Activated T-helper 1 cell treated with anti-CD3 and anti-CD28 coated beads, Interleukin-12 subunit alpha, Interleukin-12 subunit beta, Interleukin-2, Interleukin-4 antibody, amounts not matched to agents 30 ng/mL and 10 ng/mL and 1 ng/mL, durations not matched to agents 14 hours and 24 hours and 36 hours (primary cell): ENCODE data around the gene RAC2. TPM values are rescaled to one million over a fixed set of nuclear protein-coding genes. Genes with fewer than 3 reads are reported as not detected.

Experiments
- DNase-seq: peaks from one replicate; pipeline ENCODE4 v3.0.0; 2021; ENCODE audit warnings: low spot score
- H3K27ac Mint-ChIP-seq: one replicate; pipeline ENCODE4 v1.8.0; 2021; ENCODE audit warnings: mild to moderate bottlenecking, mixed read lengths
- H3K27me3 Mint-ChIP-seq: one replicate; pipeline ENCODE4 v1.8.0; 2022; ENCODE audit warnings: mild to moderate bottlenecking, moderate library complexity, mixed read lengths; ENCODE audit not compliant: insufficient read depth
- H3K36me3 Mint-ChIP-seq: one replicate; pipeline ENCODE4 v1.8.0; 2021; ENCODE audit warnings: low read depth, mixed read lengths
- H3K4me1 Mint-ChIP-seq: one replicate; pipeline ENCODE4 v1.8.0; 2021; ENCODE audit warnings: low read depth, mixed read lengths
- H3K4me3 Mint-ChIP-seq: one replicate; pipeline ENCODE4 v1.8.0; 2021; ENCODE audit warnings: mild to moderate bottlenecking, moderate library complexity, mixed read lengths
- H3K9me3 Mint-ChIP-seq: one replicate; pipeline ENCODE4 v1.8.0; 2021; ENCODE audit warnings: mixed read lengths
- intact Hi-C: fragments of 100-400 bp; cut with micrococcal nuclease; formaldehyde crosslinking; loops from one replicate; pipeline ENCODE4 v1.15.1; 2024
- total RNA-seq: library from RNA; stranded (reverse); gene quantifications from 2 replicates; pipeline ENCODE4 v1.2.3, GENCODE V29; 2022

The RAC2 gene
- total RNA-seq, result 592 and 614 TPM in 2 replicates

- H3K4me1 Mint-ChIP-seq, result peaks cover 46% of the 10 kb centered on the region
- intact Hi-C loops, result loop anchor here (1.0 to 5.0 kb wide), 2 partner anchors 17 to 363 kb away; partner anchors contain the start of gene GGA1
- H3K27ac Mint-ChIP-seq, result peak within 1 kb of the TSS; percentile 99
- no peaks in the 10 kb centered on the region for H3K27me3 Mint-ChIP-seq
- DNase-seq, result peak; percentile 83
- H3K4me3 Mint-ChIP-seq, result peak within 1 kb of the TSS; percentile 99
- peaks cover 39% of the 10 kb centered on the region for H3K36me3 Mint-ChIP-seq
- H3K9me3 Mint-ChIP-seq, result no peaks in the 10 kb centered on the region
Observed at GRCh38 chr22:37244114-37244921, at the start of gene RAC2. TSS of gene RAC2 (minus strand) at chr22:37244269. CDS start at chr22:37244148, 121 bp downstream.

GRCh38 chr22:37293172-37293571 lies 49.1 kb upstream of the RAC2 start:
- Mint-ChIP-seq H3K36me3 (peaks cover 62% of the 10 kb centered on the region), H3K4me1 (peaks cover 75% of the 10 kb centered on the region), H3K27me3 (no peaks in the 10 kb centered on the region), H3K9me3 (no peaks in the 10 kb centered on the region), H3K27ac (no peak overlapping the region), H3K4me3 (no peak overlapping the region)
- DNase-seq, result no peak
- intact Hi-C loops, result no loop called here

DNA sequence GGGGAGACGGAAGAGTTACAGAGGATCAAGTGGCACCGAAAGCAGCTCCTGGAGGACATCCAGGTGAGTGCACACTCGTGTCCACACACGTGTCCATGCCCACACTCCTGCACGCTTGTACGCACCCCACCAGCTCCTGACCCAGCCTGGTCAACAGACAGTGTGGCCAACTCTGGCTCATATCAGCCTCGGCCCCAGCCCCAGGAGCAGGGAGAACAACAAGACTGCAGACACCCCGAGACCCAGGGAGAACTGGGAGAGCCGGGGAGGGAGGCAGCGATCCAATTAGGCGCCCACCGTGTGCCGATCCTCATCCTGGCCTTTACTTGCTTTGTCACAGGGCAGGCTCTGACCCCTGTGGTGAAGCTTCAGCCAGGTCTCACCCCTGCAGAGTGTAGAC lies 48.6 kb upstream of the RAC2 start:
- no peak overlapping the region for H3K27ac Mint-ChIP-seq
- H3K27me3 Mint-ChIP-seq, result no peaks in the 10 kb centered on the region
- H3K36me3 Mint-ChIP-seq, result peaks cover 63% of the 10 kb centered on the region
- DNase-seq, result no peak
- H3K9me3 Mint-ChIP-seq, result no peaks in the 10 kb centered on the region
- peaks cover 75% of the 10 kb centered on the region for H3K4me1 Mint-ChIP-seq
- intact Hi-C loops, result no loop called here
- no peak overlapping the region for H3K4me3 Mint-ChIP-seq

DNA sequence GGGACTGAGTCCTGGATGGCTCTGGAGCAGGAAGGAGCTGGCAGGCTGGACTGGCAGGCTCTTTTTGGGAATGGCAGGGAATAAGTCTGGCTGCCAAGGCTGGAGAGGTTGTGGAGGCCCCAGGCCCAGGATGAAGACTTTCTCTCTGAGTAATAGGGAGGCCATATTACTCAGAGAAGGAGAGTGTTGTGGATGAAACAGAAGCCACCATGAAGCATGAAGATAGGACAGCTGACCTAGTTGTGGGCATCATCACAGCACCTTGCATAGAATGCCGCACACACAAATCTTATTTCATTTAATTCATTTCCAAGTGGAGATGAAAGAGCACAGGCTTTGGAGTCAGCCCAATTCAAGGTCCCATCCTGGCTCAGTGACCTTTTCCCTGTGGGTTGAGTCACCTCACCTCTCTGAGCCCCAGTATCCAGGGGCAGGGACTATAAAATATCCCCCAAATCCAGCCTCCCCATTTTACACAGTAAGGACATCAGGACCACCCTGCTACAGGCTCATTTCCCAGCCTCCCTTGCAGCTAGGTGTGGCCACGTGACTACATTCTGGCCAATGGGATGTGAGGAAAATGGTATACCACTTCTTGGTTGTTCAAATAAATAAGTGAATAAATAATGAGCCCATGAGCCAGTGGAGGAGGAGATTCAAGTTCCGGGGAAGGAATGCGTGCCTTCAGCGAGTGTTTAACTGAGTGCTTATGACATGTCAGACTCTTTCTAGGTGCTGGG lies 47.7 kb upstream of the RAC2 start:
- intact Hi-C loops, result no loop called here
- H3K4me3 Mint-ChIP-seq, result no peak overlapping the region
- H3K9me3 Mint-ChIP-seq, result no peaks in the 10 kb centered on the region
- H3K27ac Mint-ChIP-seq, result peak overlapping the region; percentile 70
- DNase-seq, result no peak
- peaks cover 81% of the 10 kb centered on the region for H3K4me1 Mint-ChIP-seq
- peaks cover 66% of the 10 kb centered on the region for H3K36me3 Mint-ChIP-seq
- no peaks in the 10 kb centered on the region for H3K27me3 Mint-ChIP-seq

- no peak for DNase-seq
- Mint-ChIP-seq H3K27me3 (no peaks in the 10 kb centered on the region), H3K27ac (peak overlapping the region; percentile 62), H3K4me1 (peaks cover 89% of the 10 kb centered on the region), H3K9me3 (no peaks in the 10 kb centered on the region), H3K4me3 (no peak overlapping the region), H3K36me3 (peaks cover 71% of the 10 kb centered on the region)
- intact Hi-C loops, result no loop called here
Observed at GRCh38 chr22:37290737-37291136, 46.7 kb upstream of the RAC2 start.

DNA sequence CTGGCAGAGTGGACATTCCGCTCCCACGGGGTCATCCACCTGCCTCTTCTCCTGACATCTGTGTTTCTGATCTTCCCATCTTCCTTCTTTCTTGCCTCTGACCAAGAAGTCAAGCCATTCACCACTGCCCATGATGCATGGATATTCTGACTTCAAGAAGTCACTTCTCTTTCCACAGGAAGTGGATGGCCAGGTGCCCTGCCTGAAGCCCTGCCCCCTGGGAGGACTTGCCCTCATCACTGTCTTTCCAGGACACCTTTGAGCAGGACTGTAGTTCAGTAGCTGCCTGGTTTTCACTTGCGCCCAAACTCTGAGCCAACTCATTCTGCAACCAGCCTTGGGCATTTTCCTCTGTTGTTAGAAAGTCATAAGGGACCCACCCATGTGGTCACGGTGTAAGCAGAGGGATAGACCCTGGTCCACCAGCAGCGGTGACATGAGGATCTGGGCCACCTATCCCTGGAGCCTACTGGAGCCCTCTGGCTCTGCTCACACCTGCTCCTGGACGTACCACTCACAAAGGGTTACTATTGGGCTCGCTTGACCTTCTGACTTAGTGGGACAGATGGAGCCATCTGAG lies 45.2 kb upstream of the RAC2 start:
- Mint-ChIP-seq H3K36me3 (peaks cover 68% of the 10 kb centered on the region), H3K4me3 (peak overlapping the region; percentile 50), H3K9me3 (no peaks in the 10 kb centered on the region), H3K27me3 (no peaks in the 10 kb centered on the region), H3K4me1 (peaks cover 91% of the 10 kb centered on the region), H3K27ac (peak overlapping the region; percentile 51)
- intact Hi-C loops, result no loop called here
- no peak for DNase-seq

DNA sequence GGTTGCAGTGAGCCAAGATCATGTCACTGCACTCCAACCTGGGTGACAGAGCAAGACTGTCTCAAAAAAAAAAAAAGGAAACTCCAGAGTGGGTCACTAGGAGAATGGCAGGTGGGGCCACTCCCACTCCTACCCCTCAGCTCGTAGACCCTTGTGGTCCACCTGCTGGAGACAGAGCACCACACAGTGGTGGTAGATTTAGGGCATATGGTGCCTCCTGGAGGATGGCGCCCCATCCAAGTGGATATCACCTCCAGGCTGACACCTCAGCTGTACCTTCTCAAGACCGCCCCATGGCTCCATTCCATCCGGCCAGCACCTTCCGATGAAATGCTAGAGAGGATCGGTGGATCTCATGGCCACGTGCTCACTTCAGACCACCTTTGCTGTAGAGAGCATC lies 44.5 kb upstream of the RAC2 start:
- H3K27ac Mint-ChIP-seq, result no peak overlapping the region
- H3K4me1 Mint-ChIP-seq, result peaks cover 91% of the 10 kb centered on the region
- H3K27me3 Mint-ChIP-seq, result no peaks in the 10 kb centered on the region

DNA sequence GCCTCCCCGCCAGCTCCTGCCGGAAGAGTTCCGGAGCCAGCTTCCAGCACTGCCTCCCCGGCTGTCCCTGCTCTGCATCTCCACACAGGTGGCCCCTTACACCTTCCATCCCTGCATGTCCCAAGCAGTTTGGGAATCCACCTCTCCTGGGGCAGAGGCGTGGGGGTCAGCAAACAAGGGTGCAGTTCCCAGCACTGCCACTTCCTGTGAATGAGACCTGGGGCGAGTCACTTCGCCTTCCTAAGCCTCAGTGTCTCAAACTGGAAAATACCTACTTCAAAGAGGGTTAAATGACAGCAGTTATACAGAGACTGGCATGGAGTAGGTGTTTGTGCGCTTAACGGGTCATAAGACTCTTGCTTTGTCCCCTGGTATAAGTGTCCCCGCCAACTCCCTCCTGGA lies 43.5 kb upstream of the RAC2 start:
- DNase-seq, result no peak
- no peaks in the 10 kb centered on the region for H3K27me3 Mint-ChIP-seq
- peaks cover 60% of the 10 kb centered on the region for H3K36me3 Mint-ChIP-seq
- H3K27ac Mint-ChIP-seq, result peak overlapping the region; percentile 78
- no peaks in the 10 kb centered on the region for H3K9me3 Mint-ChIP-seq
- intact Hi-C loops, result no loop called here
- peaks cover 91% of the 10 kb centered on the region for H3K4me1 Mint-ChIP-seq
- peak overlapping the region; percentile 46 for H3K4me3 Mint-ChIP-seq

More for the DNA sequence above, 44.5 kb upstream of the RAC2 start:
- DNase-seq, result no peak
- peaks cover 66% of the 10 kb centered on the region for H3K36me3 Mint-ChIP-seq
- intact Hi-C loops, result no loop called here
- no peak overlapping the region for H3K4me3 Mint-ChIP-seq
- H3K9me3 Mint-ChIP-seq, result no peaks in the 10 kb centered on the region

DNA sequence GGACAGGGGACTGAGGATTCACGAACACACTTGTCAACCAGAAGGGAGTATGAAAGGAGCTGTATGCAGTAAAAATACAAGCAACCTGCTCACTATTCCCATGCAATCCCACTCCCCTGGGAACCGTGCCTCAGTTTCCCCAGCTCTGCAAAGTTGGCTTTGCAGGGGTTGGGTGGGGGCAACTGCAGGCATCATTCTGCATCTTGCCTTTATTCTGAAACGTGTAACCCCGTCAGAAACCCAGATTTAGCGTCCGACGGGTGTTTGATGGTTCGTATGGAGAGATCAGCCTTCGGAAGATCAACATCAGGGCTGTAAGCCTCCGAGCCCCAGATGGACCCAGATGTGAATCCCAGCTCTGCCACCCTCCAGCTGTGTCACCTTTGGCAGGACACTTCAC lies 41.9 kb upstream of the RAC2 start:
- Mint-ChIP-seq H3K27ac (peak overlapping the region; percentile 78), H3K4me3 (peak overlapping the region; percentile 43), H3K36me3 (peaks cover 47% of the 10 kb centered on the region), H3K4me1 (peaks cover 90% of the 10 kb centered on the region), H3K9me3 (no peaks in the 10 kb centered on the region), H3K27me3 (no peaks in the 10 kb centered on the region)
- DNase-seq, result no peak
- intact Hi-C loops, result no loop called here

DNA sequence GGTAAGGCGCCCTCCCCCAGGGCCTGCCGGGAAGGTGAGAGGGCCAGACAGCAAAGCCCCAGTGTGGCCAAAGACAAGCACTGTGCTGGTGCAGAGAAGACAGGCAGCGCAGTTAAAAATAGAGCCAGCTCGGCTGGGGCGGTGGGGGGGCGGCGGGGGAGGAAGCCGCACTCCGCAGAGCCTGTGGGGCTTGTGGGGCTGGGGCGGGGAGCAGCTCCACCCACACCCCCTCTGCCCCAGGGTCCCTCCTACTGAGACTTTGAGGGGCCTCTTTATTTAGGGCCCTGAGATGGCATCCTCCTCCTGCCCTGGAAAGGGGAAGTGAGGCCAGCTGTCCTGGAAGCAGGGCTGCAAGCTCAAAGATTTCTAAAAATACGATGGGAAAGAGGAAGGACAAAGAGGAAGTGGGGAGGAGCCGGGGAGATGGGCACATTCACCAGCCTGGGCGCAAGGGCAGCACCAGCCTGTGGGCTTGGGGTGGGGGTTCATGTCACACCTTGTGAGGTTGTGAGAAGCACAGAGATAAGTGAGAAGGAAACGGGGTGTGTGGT lies 40.8 kb upstream of the RAC2 start:
- H3K36me3 Mint-ChIP-seq, result peaks cover 42% of the 10 kb centered on the region
- no peak for DNase-seq
- peak overlapping the region; percentile 99 for H3K27ac Mint-ChIP-seq
- H3K4me1 Mint-ChIP-seq, result peaks cover 81% of the 10 kb centered on the region
- peak overlapping the region; percentile 88 for H3K4me3 Mint-ChIP-seq
- no peaks in the 10 kb centered on the region for H3K27me3 Mint-ChIP-seq
- intact Hi-C loops, result no loop called here
- no peaks in the 10 kb centered on the region for H3K9me3 Mint-ChIP-seq

DNA sequence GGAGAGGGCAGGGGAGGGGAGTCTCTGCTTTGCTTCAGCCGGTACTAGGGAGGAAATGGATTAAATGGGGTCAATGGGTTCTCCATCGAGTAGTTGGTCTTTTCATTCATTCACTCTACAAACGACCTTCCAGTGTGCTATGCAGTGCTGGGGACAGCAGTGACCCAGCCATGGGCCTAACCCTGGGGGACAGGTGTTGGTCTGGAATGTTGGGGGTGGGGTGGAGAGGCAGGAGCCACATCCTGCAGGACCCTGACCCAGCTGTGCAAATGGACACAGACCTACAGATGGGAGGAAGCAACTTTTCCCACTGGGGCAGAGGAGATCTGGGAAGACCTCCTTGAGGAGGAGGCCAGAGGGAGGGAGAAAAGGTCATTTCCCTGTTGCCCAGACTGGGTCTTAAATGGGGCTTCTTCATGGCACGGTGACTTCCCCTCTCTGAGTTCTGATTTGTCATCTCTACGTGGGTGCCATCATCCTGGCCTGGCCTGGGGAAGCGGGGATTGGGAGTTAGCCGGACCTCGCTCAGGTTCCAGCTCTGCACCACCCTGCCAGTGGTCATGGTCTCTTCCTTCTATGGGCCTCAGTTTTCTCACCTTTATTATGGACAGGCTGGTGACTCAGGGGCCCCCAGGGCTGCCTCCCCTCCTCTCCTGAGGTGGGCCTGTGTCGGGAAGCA lies 40.2 kb upstream of the RAC2 start:
- H3K9me3 Mint-ChIP-seq, result no peaks in the 10 kb centered on the region
- intact Hi-C loops, result no loop called here
- peaks cover 36% of the 10 kb centered on the region for H3K36me3 Mint-ChIP-seq
- H3K4me3 Mint-ChIP-seq, result peak overlapping the region; percentile 88
- DNase-seq, result no peak
- peak overlapping the region; percentile 99 for H3K27ac Mint-ChIP-seq
- no peaks in the 10 kb centered on the region for H3K27me3 Mint-ChIP-seq
- H3K4me1 Mint-ChIP-seq, result peaks cover 74% of the 10 kb centered on the region

DNA sequence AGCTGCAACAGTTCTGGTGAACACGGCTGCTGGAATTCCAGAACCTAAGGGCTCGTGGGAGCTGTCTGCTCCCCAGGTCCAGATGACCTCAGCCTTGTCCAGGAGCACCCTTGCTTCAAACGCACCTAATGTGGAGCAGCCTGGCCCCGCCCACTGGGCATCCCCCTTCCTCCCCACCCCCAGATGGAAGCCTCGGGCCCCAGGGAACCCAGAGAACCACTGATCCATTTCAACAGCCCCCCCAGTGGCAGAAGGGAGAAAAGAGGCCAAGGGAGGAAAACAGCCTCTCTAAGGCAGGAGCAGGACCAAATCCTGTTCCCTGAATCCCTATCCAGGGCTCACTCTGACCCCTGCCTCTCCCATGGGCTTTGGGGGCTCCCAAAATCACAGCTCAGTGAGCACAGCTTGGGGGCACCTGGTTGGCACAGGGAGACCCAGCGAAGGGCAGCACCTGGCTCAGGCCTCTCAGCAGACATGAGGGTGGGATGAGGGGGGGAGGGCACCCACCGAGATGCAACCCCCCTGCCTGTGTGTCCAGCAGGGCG lies 39.4 kb upstream of the RAC2 start:
- Mint-ChIP-seq H3K9me3 (no peaks in the 10 kb centered on the region), H3K4me3 (peak overlapping the region; percentile 88), H3K36me3 (peaks cover 29% of the 10 kb centered on the region), H3K27me3 (no peaks in the 10 kb centered on the region), H3K27ac (peak overlapping the region; percentile 99), H3K4me1 (peaks cover 70% of the 10 kb centered on the region)
- peak; percentile 72 for DNase-seq
- intact Hi-C loops, result loop anchor here (1.0 to 2.0 kb wide), 4 partner anchors 8 to 53 kb away; no protein-coding TSS in a partner anchor
